ENCODE data around the gene SELP. TPM values are rescaled to one million over a fixed set of nuclear protein-coding genes. Genes with fewer than 3 reads are reported as not detected.

SELP gene
- total and polyA plus RNA-seq, 2 of the 8 experiments (the other 6 are each of a cell fraction or from before 2014, with no cell fraction given) = not detected

DNA sequence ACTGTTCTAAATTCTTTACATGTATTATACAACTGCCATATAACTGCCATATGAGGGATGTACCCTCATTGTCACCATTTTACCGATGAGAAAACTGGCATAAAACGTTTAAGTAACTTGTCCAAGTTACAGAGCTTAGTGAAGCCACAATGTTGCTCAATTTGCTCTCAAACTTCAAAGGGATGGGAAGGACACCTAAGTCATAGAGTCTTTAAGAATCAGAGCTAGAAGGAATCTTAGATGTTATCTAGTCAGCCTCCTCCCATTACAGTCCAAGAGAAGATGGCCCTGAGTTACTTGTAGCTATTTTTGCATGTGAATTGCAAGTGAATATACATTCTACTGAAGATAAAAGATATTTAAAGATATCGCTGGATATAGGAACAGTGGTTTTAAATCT is 49.8 kb upstream of the SELP start:
- ChIA-PET CTCF (ENCODE audit: partially characterized antibody) (interaction anchor here (1.9 kb wide), 1 partner anchor 78 kb away, joined by 6 read pairs; no protein-coding TSS in a partner anchor), POLR2A (ENCODE audit: partially characterized antibody) (no interaction called here)
- TF ChIP-seq SP1 (IDR thresholded peaks at IDR 0.05; ENCODE audit: low read depth, low read length) (no peak), NANOG (IDR thresholded peaks at IDR 0.05; ENCODE audit: insufficient read depth, low read depth, low read length, poor library complexity, severe bottlenecking) (no peak)

More for the DNA sequence above, 49.8 kb upstream of the SELP start:
- Histone ChIP-seq H2BK120ac (replicated peaks; ENCODE audit: low read depth, low read length) (no peak overlapping the region), H4K91ac (replicated peaks; ENCODE audit: insufficient read length, low read length) (no peak overlapping the region), H3K27ac (ENCODE audit: low read depth, low read length) (no peak overlapping the region), H3K4me1 (replicated peaks in 1 of 4; ENCODE audit: control insufficient read depth in 3 of 4, insufficient read depth in 4 of 4, low read length in 3 of 4) (peaks cover 0 to 4% (median 2%) of the 10 kb centered on the region in 4 experiments; a peak in 1 of 7 replicates), H2AFZ (ENCODE audit: low read length) (no peak overlapping the region), H3K18ac (ENCODE audit: extremely low read depth, low read length) (no peak overlapping the region), H2BK15ac (ENCODE audit: low read length) (no peak overlapping the region), H3K4me3 (ENCODE audit: extremely low read depth in 1 of 4, insufficient read depth in 2 of 4, low read depth in 3 of 4, low read length in 4 of 4) (no peak overlapping the region), H3K4me2 (ENCODE audit: insufficient read depth in 1 of 2, low read depth in 2 of 2, low read length in 2 of 2) (no peak overlapping the region), H3K4ac (replicated peaks; ENCODE audit: insufficient read length, low read depth, low read length) (no peak overlapping the region), H3K79me2 (ENCODE audit: control insufficient read depth in 1 of 2, insufficient read depth in 2 of 2, low read length in 2 of 2) (no peaks in the 10 kb centered on the region), H4K20me1 (replicated peaks in 1 of 2; ENCODE audit: control insufficient read depth in 1 of 2, insufficient read depth in 2 of 2, low read length in 2 of 2) (no peaks in the 10 kb centered on the region), H2BK5ac (ENCODE audit: low read depth, low read length) (no peak overlapping the region), H3K36me3 (ENCODE audit: control insufficient read depth in 2 of 4, insufficient read depth in 4 of 4, low read length in 3 of 4) (peaks cover 0 to 5% (median 0%) of the 10 kb centered on the region in 4 experiments; a peak in 1 of 8 replicates), H3K9me3 (ENCODE audit: insufficient read depth in 2 of 2, low read depth in 1 of 2, low read length in 1 of 2) (peaks cover 3 to 4% of the 10 kb centered on the region in 2 experiments; a peak in 2 of 4 replicates), H3K14ac (ENCODE audit: insufficient read length) (no peak overlapping the region), H4K8ac (ENCODE audit: extremely low read depth, insufficient read depth, low read length) (no peak overlapping the region), H2AK5ac (ENCODE audit: low read depth, low read length) (no peak overlapping the region), H2BK20ac (ENCODE audit: low read length) (no peak overlapping the region), H3K23ac (ENCODE audit: insufficient read length) (no peak overlapping the region), H2BK12ac (ENCODE audit: low read depth, low read length) (no peak overlapping the region), H3K79me1 (ENCODE audit: low read depth, low read length) (no peaks in the 10 kb centered on the region), H3K56ac (replicated peaks; ENCODE audit: insufficient read length, low read depth, low read length) (no peak overlapping the region), H4K5ac (ENCODE audit: insufficient read length, low read depth, low read length) (no peak overlapping the region), H3K27me3 (replicated peaks in 1 of 4; ENCODE audit: control insufficient read depth in 3 of 4, extremely low read depth in 1 of 4, insufficient read depth in 3 of 4, low read length in 3 of 4) (peaks cover 39 to 60% (median 48%) of the 10 kb centered on the region in 4 experiments), H3K23me2 (ENCODE audit: low read depth, low read length) (no peaks in the 10 kb centered on the region), H3K9ac (replicated peaks in 1 of 4; ENCODE audit: extremely low read depth in 1 of 4, low read depth in 3 of 4, low read length in 3 of 4) (no peak overlapping the region)
- DNase-seq (ENCODE audit: low read depth in 1 of 2, low spot score in 2 of 2) = no peak
- no peak for FAIRE-seq
- 74% methylated on average over 3 of the region's 3 CpGs; no CpG with 5 or more reads in 1 of the 2 experiments for WGBS, 2 experiments (ENCODE audit: extremely low coverage in 1 of 2, insufficient coverage in 1 of 2, insufficient read length in 1 of 2, insufficient replicate concordance in 2 of 2, low coverage in 1 of 2, low lambda C conversion rate in 2 of 2, missing lambda C conversion rate in 1 of 2)
